Activated T-cell treated with anti-CD3 and anti-CD28 coated beads for 4 hours (primary cell): ENCODE measurements around the gene LAMA5.

Experiments
- DNase-seq: peaks from one replicate; pipeline ENCODE4 v3.0.0-alpha.2; 2020

The LAMA5 gene

GRCh38 chr20:62326959-62327725, 40.0 kb downstream of the LAMA5 start:
- no peak for DNase-seq

- no peak for DNase-seq
Measured at GRCh38 chr20:62326559-62326958, 40.6 kb downstream of the LAMA5 start.

GRCh38 chr20:62325172-62325905, 41.8 kb downstream of the LAMA5 start:
- no peak for DNase-seq

- no peak for DNase-seq
Measured at GRCh38 chr20:62323980-62324906, 42.9 kb downstream of the LAMA5 start.

- DNase-seq = no peak
Measured at GRCh38 chr20:62323146-62323979, 43.7 kb downstream of the LAMA5 start.

GRCh38 chr20:62322492-62323041, 44.5 kb downstream of the LAMA5 start:
- DNase-seq = no peak

GRCh38 chr20:62321975-62322374, 45.1 kb downstream of the LAMA5 start:
- DNase-seq = no peak

GRCh38 chr20:62321521-62321948, 45.6 kb downstream of the LAMA5 start:
- DNase-seq = no peak

GRCh38 chr20:62320581-62321354, 46.3 kb downstream of the LAMA5 start:
- no peak for DNase-seq

- no peak for DNase-seq
Measured at GRCh38 chr20:62319346-62319909, 47.7 kb downstream of the LAMA5 start.

GRCh38 chr20:62318400-62319345, 48.4 kb downstream of the LAMA5 start:
- no peak for DNase-seq

GRCh38 chr20:62317167-62317655, 49.9 kb downstream of the LAMA5 start:
- no peak for DNase-seq

GRCh38 chr20:62316331-62317166, 50.6 kb downstream of the LAMA5 start:
- DNase-seq = no peak

GRCh38 chr20:62315773-62316172, 51.3 kb downstream of the LAMA5 start:
- DNase-seq = no peak

GRCh38 chr20:62314711-62315302, 52.3 kb downstream of the LAMA5 start:
- DNase-seq = no peak

- no peak for DNase-seq
Measured at GRCh38 chr20:62314339-62314638, 52.8 kb downstream of the LAMA5 start.

GRCh38 chr20:62313460-62314338, 53.4 kb downstream of the LAMA5 start:
- no peak for DNase-seq
